Heart left ventricle (tissue), 13 donors: ENCODE results near the gene TIGD4.

Experiments
- CTCF ChIP-seq, 12 donors: fragments of 200-600 bp; sonication (generic) in 4 of 12; IDR thresholded peaks; one replicate each; pipeline versions ENCODE4 v1.5.0 to v1.8.0; 2018 to 2022; ENCODE audit warnings: antibody characterized with exemption in 12 of 12, mild to moderate bottlenecking in 5 of 12
- POLR2A ChIP-seq, 2 donors: fragments of 450-650 bp; IDR thresholded peaks; one replicate each; pipeline ENCODE4 v1.6.1; 2017; ENCODE audit warnings: antibody characterized with exemption in 2 of 2, mild to moderate bottlenecking in 2 of 2, moderate library complexity in 2 of 2
- donor health status: ischemic (EF 13 %, LVEDD 7.1; RV severe dilation, severe dysfunction).
- donor health status: DM: no; HTN: yes; CAD: no.
- donor health status: DM: no; HTN: no; CAD: no.
- donor health status: ischemic (EF 25% LVEDD 6.9; RV normal size, moderate dysfunction).
- donor health status: ischemic (EF 25% LVEDD 5.7; RV mildly dilated, moderate dysfunction).
- donor health status: ischemic (EF 35%, LVEDD 5.7; RV mildly dilated, moderate dysfunction).
- donor health status: nonischemic (EF 11% LVEDD 7.7; RV severe dilation, severe dysfunction).
- donor health status: DM: yes; HTN: yes; CAD: no.
- donor health status: PGD.
- donor health status: ischemic (EF 29% LVEDD 5.4; RV normal size, mild dysfunction).
- donor health status: nonischemic (EF 23%, LVEDD 6.1; RV moderate dilation, normal function).

- TF ChIP-seq CTCF (IDR thresholded peaks at IDR 0.05), result no peak
- no peak for TF ChIP-seq POLR2A (IDR thresholded peaks at IDR 0.05)
Measured at GRCh38 chr4:152828122-152828521, 48.6 kb upstream of the TIGD4 start.
